DMS153 treated with DMSO at 0.1 percent for 48 hours (cell line): Measurements from ENCODE around the gene LAMC3.

ENCODE experiments used
- DNase-seq: peaks from one replicate; lab custom pipeline; 2025; ENCODE audit not compliant: unreplicated experiment; lab: John Stamatoyannopoulos, UW

LAMC3 gene

DNA sequence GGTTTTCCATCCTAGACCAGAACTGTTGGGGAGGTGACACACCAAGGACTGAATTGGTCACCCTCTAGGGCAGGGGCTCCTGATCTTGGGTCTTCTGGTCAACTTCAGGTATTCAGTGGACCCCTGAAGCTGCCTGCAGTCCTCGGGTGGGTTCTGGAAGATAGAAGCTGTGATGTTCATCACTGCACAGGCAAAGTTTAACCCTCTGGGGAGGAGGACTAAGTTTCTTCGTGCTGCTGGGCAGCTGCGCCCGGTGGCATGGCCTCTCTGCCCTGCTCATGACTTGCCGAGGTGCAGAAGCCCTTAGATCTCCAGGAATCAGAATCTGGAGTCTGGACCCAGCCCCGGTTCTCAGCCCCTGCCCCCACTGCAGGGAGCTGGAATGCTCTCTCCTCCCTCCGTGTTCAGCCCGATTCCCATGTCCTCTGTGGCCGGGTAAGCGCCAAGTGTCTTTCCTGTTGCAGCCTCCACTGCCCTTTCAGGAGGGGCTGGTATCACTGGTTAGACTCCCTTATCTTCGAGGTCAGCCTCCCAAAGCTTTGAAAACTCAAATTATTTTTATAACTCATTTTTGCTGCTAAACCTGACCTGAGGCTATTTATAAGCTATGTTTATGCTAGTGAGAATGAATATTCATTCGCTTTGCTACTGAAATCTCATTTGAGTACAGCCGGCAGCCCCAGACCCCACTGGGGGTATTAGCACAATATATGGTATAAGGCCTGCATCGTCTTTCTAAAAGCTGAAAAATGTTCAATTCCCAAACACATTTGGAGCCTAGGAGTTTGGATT, 1.7 kb downstream of the LAMC3 start:
- no peak for DNase-seq

DNA sequence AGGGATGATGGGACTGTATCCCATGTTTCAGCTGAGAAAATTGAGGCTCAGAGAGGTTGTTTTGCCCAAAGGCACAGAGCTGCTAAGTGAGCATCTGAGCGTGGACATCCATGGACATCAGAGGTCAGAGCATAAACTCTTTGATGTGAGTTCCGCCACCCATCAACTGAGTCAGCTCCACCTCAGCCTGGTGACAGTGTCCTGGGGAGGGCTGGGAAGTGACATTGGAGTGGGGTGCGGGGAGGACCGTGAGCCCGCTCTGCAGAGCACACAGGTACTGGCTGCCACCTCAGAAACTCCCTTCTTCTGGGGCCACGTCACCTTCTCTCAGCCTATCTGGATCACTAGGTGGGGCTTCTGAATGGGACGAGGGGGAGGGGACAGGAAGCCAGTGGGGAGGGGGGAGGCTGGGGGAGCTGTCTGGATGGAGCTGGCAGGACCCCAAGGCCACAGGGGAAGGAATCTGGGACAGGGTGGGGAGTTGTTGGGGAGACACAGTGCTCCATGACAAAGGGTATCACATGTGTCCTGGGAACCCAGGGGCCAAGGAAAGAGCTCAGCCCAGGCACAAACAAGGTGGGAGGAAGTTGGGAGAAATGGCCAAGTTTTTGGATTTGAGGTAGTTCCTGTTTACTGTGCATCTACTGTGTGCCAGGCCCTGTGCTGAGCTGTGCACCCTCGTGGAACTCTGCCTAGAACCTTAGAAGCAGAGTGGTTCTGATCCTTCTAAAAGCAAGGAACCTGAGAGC, 2.5 kb downstream of the LAMC3 start:
- DNase-seq: no peak

DNA sequence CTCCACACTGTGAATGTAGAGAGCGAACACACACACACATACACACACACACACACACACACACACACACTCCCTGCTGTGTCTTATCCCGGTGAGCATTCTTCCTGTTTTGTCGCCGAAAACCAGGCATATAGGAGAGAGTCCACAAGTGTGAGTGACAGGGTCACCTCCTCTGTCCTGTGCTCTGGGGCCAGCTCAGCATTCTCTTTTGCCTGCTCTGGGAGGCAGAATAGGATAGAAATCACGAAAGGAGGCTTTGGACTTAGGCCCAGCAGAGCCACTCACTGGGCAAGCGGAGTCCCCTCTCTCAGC, 3.0 kb downstream of the LAMC3 start:
- DNase-seq: no peak

DNA sequence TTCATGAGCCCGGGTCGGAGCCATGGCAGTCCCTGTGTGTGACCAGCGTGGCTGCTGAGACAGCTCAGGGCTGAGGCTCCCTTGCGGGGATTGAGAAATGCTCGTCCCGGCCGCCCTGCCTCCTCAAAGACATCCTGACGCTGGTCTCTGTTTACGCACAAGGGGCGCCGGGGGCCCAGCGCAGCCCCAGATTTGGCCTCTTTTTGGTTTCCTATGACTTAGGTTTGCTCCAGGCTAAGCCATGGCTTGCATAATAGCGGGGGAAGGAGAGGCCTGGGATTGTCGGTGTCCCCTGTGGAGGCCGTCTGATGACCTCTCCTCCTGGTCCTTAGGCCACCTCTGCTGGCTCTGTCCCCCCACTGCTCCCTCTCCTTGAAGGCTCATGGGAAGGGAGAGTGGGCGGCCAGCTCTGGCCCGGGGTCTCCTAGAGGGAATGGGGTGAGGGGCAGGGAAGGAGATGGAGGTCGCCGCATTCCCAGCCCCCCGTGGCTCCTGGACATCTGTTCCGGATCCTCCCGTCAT, 3.5 kb downstream of the LAMC3 start:
- DNase-seq: no peak

DNA sequence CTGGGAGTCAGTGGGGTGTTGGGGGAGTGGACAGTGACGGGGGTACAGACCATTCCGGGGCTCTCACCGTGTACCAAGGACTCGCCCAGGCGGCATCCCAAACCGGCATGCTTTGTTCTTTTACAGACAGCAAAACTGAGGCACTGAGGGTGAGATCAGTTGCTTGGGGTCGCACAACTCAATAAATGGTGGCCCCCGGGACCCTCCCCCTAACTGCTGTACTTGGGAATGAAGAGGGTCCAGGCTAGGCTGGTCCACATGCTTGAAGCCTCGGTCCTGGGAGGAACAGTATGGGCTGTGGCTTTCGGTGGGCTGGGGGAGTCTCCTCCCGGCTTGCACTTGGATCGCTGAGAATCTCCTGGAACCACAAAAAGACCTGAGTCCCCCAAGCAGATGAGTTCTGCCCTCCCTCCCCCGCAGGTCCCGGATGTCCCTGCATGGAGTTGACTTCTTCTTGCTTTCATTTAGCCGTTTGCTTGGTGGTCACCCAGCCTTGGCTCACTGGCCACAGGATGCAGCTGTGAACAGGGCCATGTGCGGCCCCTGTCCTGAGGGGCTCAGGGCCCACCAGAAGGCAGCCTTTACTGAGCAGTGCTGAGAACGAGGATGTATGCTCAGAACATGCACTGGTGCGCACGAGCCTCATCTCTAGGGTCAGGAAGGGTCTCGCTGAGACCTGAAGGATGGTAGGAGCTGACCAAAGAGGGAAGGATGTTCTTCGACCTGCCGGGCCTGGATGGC, 4.2 kb downstream of the LAMC3 start:
- DNase-seq: no peak

DNA sequence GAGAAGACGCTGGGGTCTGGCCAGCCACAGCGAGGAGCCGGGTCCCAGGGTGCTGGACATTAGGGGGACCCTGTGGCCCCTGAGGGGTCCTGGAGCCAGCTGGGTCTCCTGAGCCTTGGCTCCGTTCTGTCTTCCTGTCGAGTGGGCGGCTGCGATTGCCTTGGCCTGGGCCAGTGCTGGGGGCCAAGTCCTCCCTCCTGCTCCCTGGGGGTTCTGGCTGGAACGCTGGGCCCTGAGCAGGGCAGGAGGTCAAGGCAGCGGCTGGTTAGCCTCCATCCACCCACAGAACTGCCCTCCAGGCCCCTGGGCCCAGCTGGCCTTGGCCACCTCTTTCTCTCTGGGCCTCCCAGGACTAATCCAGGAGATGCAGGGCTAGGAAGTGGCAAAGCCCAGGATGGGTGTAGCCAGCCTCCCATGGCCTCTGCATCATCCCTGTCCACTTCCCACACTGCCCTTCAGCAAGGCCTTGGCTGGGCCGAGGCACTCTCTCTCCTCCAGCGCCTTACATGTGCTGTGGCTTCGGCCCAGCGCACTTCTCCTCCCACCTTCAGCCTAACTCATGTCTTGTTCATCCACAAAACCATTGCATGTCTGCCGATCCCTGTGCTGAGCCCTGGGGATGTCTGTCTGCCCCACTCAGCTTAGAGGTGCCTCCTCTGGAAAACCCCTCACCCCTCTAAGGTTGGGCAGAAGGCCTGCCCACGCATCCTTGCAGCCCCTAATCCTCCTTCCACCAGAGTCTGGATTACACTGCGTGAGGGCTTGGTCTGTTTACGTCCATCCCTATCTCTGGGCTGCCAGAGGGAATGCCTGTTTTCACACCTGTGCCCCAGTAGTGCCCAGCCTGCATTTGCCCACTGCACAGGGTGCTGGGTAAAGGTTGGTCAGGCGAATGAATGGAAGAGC, 5.0 kb downstream of the LAMC3 start:
- no peak for DNase-seq

DNA sequence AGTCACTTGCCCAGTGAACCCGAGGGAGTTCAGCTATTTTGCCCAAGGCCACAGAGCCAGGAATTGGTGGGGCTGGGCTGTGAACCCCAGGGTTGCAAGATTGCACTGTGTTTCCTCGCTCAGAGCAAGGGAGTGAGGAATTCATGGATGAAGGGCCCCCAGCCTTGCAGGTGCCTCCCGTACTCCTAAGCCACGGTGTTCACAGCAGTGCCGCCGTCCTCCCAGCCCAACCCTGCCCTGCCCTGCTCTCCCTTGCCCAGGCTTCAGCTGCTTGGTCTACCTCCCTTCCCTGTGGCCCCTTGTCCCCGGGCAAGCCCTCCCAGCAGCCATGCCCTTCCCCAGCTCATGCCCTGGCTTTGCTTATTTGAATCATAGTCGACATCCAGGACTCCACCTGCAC, 6.1 kb downstream of the LAMC3 start:
- no peak for DNase-seq

DNA sequence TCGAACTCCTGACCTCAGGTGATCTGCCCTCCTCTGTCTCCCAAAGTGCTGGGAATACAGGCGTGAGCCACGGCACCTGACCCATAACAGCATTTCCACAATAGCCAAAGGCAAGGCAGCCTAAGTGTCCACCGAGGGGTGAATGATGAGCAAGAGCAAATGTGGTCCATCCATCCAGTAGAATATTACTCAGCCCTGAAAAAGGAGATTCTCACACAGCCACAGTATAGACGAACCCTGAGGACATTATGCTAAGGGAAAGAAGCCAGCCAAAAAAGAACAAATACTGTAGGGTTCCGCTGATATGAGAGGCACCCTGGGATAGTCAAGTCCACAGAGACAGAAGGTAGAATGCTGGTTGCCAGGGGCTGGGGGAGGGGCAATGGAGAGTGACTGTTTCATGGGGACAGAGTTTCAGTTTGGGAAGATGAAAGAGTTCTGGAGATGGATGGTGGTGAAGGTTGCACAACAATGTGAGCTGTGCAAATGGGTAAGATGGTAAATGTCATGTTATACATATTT, 7.0 kb downstream of the LAMC3 start:
- no peak for DNase-seq

DNA sequence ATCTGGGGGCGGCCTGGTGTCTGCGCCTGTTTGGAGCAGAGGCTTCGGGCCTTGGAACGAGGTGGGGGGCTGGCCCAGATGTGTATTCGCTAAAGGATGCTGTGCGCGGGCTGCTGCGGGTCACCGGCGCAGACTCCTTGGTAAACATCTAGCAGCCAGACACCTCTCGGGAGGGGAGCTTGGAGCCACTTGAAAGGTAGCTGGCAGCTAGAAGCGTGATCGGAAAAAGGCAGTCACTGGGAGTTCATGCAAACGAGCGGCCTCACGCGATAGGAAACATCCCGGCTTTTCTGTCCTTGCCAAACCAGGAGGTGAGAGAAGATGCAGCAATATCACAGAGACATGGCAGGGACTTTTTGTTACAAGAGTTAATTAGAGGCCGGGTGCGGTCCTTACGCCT, 8.1 kb downstream of the LAMC3 start:
- DNase-seq: no peak

DNA sequence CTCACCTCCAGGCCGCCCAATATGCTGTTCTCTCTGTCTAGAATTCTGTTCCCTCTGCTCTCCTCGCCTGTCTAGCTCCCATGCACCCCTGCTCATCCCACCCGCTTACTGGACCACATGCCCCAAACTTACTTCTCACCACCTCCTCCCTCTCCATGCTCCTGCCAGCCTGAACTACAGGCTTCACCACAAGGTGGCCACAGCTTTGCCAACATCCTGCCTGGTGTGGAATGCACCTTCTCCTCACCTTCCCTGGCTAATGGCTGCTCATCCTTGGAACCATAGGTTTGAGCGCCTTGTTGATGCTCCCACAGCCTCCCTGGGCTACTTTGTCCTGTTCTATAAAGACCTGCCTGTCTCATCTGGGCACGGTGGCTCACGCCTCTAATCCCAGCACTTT, 9.6 kb downstream of the LAMC3 start:
- DNase-seq: no peak

DNA sequence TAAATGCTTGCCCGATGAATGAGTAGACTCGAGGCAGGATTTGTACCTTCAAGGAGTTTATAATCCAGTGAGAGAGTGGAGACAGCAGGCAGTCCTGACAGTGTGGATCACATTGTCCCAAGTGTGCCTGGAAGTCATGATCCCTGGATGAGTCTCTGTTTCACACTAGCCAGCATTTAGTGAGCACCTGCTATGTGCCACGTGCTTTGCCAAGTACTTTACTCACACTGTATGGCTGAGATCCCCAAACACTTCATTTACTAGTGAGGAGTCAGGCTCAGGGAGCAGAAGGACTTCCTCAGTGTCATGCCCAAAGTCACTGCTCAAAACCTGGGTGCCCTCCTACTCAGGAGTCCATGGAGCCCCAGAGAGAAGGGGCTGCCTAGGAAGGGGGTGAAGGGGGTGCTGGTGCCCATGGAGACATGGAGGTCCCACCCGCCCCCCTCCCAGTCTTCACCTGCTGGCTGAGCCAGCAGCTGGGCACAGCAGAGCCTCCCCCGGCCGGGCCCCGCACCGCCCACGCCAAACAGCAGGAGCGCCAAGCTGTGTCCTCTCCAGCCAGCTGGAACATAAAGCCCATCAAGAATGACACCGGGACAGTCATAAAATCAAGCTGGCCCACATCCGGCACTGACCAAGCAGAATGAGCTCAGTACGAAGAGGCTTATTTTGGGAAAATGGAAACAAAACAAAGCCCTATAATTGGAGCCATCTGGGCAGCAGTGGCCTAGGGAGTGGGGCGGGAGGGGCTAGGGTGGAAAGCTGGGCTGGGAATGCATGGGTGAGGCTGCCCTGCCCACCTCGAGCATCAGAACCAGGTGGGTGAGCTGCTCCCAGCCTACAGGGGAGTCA, 10.6 kb downstream of the LAMC3 start:
- no peak for DNase-seq

DNA sequence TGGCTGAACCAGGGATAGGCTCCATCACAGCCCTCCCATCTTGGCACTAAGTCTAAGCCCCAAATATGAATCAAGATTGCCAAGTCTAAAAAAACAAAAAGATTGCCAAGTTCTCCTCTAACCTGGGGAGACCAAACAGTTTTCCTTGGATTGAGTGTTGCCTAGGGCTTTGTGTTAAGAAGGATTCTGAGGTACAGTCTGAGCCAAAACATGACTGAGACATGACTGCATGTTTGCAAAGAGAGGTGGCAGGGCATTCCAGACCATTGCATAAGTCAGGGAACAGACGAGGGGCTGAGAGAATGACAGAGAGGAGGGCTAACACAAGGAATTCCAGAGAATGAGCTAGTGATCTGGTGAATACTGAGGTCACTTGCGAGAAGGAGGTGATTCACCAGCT, 11.4 kb downstream of the LAMC3 start:
- DNase-seq: no peak

DNA sequence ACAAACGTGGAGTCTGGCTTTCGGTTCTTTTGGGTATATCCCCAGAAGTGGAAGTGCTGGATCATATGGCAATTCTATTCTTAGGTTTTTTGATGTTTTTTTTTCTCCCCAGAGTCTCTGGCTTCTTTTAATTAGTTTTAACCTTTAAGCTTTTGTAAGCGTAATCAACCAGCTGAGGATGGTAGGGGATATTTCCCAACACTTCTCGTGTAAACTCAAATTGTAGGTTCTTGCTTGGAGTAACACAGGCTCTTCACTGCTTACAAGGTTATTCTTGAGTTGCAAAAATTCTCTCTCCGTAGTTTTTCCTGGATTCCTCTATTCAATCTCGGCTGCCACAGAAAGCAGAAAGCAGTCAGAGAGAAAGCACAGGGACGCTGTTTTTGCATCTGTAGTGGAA, 11.9 kb downstream of the LAMC3 start:
- DNase-seq: no peak

DNA sequence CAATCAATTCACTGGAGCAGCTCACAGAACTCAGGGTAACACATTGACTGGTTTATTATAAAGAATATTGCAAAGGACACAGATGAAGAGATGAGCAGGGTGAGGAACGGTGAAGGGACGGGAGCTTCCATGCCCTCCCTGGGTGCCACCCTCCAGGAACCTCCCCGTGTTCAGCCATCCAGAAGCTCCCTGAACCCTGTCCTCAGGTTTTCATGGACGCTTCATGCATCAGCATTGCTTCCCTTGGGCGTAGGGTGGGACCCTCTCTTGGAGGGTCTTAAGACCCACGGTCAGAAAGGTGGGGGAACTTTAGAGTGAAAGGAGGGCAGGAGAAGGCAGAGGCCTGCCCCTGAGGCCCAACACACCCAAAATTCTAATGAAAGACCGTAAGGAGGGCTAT, 12.8 kb downstream of the LAMC3 start:
- no peak for DNase-seq

DNA sequence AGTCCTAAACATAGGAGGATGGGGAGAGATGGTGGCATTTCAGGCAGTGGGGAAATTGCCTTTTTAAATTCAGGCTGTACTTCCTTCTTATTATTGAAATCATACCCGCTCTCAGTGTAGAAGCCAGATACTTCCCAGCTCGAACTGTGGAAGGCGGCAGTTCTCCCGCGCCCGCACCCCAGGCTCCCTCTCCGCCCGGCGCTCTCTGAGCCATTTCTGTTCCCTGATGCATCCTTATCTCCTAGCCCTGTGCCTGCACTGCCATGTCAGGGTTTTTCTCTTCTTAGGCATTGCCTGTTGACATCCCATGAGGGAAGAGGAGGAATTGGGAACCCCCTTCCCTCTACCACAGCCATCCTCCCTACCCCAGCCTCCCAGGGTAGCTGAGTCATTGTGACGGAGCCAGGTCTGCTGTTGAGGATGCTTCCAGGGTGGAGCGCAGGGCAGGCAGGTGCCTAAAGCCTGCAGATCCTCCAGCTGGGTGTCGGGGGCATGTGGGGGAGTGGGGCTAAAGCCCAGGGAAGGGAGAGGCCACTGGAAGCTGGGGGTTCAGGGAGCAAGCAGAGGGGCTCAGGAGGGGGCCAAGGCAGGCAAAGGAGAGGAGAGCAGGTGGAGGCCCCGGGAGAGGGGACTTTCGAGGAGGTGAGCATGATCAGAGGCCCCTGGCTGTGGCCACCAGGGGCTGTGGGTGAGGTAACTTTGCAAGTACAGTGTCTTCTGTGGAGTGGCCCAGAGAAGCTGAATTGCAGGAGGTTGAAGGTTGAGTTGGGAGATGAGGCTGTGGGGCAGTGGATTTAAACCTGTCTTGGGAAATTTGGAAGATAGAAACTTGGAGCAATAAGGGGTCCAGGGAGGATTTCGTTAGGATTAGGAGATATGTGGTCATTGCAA, 16.2 kb downstream of the LAMC3 start:
- no peak for DNase-seq

DNA sequence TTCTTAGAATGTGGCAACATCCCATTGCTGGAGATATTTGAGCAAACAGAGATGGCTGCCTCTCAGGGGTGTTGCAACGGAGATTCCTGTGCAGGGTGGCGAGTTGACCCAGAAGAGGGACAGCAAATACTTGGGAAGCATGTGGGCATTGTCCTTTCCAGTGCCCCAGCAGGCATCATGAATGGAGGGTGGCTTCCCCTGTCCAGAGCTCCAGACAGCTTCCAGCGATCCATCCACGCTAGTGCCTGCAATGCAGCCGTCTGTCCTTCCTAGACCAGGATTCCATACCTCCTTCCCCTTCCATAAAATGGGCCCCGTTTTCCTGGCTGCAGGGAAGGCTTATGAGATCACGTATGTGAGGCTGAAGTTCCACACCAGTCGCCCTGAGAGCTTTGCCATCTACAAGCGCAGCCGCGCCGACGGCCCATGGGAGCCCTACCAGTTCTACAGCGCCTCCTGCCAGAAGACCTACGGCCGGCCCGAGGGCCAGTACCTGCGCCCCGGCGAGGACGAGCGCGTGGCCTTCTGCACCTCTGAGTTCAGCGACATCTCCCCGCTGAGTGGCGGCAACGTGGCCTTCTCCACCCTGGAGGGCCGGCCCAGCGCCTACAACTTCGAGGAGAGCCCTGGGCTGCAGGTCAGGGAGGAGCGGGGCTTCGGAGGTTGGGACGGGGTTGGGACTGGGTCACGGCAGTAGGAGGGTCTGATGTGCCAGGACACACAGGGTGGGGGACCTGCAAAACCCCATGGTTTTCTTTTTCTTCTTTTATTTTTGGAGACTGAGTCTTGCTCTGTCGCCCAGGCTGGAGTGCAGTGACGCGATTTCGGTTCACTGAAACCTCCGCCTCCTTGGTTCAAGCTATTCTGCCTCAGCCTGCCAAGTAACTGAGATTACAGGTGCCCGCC, 17.2 kb downstream of the LAMC3 start:
- DNase-seq: no peak

DNA sequence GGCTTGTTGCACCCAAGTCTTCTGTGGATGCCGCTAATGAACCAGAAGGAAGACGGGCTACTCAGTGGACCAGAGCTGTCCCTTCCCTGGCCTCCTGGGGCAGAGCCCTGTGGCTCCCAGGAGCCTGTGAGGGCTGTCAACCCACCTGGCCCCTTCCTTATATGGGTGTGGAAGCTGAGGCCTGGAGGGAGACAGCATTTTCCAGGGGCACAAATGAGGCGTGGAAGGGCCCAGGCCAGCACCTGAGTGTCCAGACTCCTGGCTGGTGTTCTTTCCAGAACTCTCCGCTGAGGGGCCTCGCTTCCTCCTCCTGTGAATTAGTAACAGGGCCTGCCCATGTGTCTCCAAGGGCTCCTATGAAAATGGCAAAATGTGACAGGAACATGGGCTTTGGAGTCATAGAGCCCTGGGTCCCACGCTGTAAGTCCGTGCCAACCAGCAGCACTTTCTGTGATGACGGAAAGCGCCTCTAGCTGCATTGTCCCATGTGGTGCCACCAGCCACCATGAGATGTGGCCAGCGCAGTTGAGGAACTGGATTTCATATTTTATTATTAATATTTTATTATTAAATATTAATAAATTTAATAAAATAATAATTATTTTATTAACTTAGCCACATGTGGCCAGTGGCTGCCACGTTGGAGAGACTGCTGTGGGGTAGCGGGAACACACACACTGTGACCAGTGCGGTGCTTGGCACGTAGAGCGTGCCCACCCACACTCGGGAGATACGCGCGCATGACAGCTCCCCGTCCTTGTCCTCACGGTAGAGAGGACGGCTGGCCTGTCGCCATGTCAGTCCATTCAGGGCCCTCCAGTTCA, 18.3 kb downstream of the LAMC3 start:
- DNase-seq: no peak
